GOT3 (cell line): ENCODE results near the gene ACBD7.

Experiments
- DNase-seq: peaks from one replicate; lab custom pipeline; 2025; ENCODE audit warnings: mixed read lengths; lab: John Stamatoyannopoulos, UW

ACBD7 gene

GRCh38 chr10:15088428-15089261 lies at the start of gene ACBD7:
ACBD7 (minus strand) TSS chr10:15088776; CDS start chr10:15088728, 48 bp downstream.
- peak; percentile 30 for DNase-seq

GRCh38 chr10:15137636-15138035 lies 49.1 kb upstream of the ACBD7 start:
- DNase-seq: no peak

GRCh38 chr10:15137036-15137359 lies 48.4 kb upstream of the ACBD7 start:
- no peak for DNase-seq

- no peak for DNase-seq
These were observed 47.8 kb upstream of the ACBD7 start for GRCh38 chr10:15136129-15137035.

- no peak for DNase-seq
These were observed 42.8 kb upstream of the ACBD7 start for GRCh38 chr10:15131330-15131729.

- DNase-seq: no peak
These were observed 36.3 kb upstream of the ACBD7 start for GRCh38 chr10:15124908-15125307.

GRCh38 chr10:15124190-15124589 lies 35.6 kb upstream of the ACBD7 start:
- no peak for DNase-seq

GRCh38 chr10:15123749-15124184 lies 35.2 kb upstream of the ACBD7 start:
- DNase-seq: no peak

- no peak for DNase-seq
These were observed 34.0 kb upstream of the ACBD7 start for GRCh38 chr10:15122477-15123030.

- DNase-seq: no peak
These were observed 33.1 kb upstream of the ACBD7 start for GRCh38 chr10:15121707-15122106.

GRCh38 chr10:15120523-15120922 lies 31.9 kb upstream of the ACBD7 start:
- no peak for DNase-seq

GRCh38 chr10:15118615-15119014 lies 30.0 kb upstream of the ACBD7 start:
- no peak for DNase-seq

GRCh38 chr10:15116225-15116624 lies 27.6 kb upstream of the ACBD7 start:
- no peak for DNase-seq

GRCh38 chr10:15113766-15114165 lies 25.2 kb upstream of the ACBD7 start:
- no peak for DNase-seq

- no peak for DNase-seq
These were observed 24.1 kb upstream of the ACBD7 start for GRCh38 chr10:15112657-15113056.

GRCh38 chr10:15106352-15107013 lies 17.9 kb upstream of the ACBD7 start:
- DNase-seq: no peak

- no peak for DNase-seq
These were observed 14.9 kb upstream of the ACBD7 start for GRCh38 chr10:15103513-15103912.

GRCh38 chr10:15099886-15100285 lies 11.3 kb upstream of the ACBD7 start:
- no peak for DNase-seq

- DNase-seq: peak; percentile 91
These were observed 8.6 kb upstream of the ACBD7 start, which contains the start of gene RPP38 for GRCh38 chr10:15097011-15097812. RPP38 (plus strand) TSS chr10:15097355; CDS start chr10:15103315, 5,960 bp downstream.

GRCh38 chr10:15096661-15097010 lies 8.1 kb upstream of the ACBD7 start:
- no peak for DNase-seq

- no peak for DNase-seq
These were observed 4.4 kb upstream of the ACBD7 start for GRCh38 chr10:15092855-15093408.
